HG03460 (cell line): Measurements from ENCODE around the gene VAC14.
"Not testable (repeated sequence)": the region's sequence is repeated elsewhere in the genome, so short reads cannot be mapped to it uniquely, and the experiment has no call there.

Experiments
- ATAC-seq: cut with Tn5 transposase; IDR thresholded peaks from one replicate; pipeline ENCODE4 v1.9.1; 2021; ENCODE audit not compliant: unreplicated experiment

Gene VAC14

GRCh38 chr16:70800781-70801480 lies at the start of gene VAC14:
Gene VAC14, minus strand, starts transcription at chr16:70801158. Its CDS starts 258 bp downstream, at chr16:70800900.
- peak; percentile 97 for ATAC-seq

DNA sequence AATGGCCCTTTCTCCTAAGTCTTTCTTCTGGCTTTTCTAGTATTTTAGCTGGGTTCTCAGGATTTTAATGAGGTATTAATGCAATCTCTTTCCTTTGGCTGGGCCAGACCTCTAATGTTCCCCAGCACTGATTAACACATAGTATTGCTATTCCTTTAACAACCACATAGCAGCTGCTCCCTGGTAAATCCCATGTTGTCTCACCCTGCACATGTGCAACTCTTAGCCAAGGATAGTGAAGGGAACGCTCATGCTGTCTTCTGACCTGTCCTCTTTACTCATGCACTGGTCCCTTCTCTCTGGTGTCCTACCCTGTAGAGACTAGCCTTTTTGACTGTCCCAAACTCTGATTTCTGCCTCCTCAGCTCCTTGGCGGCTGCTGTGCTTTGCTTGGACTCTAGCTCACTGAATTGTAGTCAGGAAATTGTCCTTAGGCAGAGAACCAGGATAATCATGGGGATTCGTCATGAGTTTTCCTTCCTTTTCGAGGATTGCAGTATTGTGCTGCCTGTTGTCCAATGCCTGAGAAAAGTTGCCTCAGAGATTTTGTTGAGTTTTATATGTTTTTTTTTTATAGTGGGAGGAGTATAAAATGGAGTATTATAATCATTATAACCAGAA lies 22.6 kb upstream of the VAC14 start:
- not testable (repeated sequence) for ATAC-seq

DNA sequence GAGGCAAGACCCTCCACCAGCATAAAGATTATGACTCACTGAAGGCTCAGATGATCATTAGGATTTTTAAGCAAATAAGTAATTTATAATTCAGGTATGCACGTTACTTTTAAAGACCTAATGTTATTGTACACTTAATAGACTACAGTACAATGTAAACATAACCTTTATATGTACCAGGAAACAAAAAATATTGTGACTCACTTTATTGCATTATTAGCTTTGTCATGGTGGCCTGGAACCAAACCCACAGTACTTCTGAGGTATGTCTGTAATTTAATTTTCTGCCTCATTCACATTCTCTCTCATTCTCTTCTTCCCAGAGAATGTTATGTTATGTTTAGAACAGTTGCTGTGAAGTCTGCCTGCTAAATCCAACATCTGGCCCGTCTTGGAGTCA lies 21.8 kb upstream of the VAC14 start:
- ATAC-seq = not testable (repeated sequence)

DNA sequence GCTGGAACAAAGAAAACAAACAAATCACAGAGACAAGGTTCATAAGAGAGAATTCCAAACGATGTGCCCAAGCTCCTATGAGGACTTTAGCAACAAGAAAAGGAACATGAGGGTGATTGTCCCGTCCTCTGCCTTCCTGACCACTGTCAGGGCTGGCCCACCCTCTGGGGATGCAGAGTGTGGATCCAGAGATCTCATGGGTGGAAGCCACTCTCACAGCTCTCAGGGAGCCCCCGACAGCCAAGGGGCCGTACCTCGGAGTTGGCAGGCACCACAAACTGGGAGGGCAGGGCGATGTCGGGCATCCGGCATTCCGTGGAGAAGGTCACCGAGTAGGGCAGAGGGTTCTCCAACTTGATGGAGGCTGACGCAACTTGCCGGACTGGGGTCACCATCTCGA lies 17.1 kb upstream of the VAC14 start:
- ATAC-seq = not testable (repeated sequence)

GRCh38 chr16:70809392-70810060 lies 8.6 kb upstream of the VAC14 start:
- ATAC-seq = no peak

DNA sequence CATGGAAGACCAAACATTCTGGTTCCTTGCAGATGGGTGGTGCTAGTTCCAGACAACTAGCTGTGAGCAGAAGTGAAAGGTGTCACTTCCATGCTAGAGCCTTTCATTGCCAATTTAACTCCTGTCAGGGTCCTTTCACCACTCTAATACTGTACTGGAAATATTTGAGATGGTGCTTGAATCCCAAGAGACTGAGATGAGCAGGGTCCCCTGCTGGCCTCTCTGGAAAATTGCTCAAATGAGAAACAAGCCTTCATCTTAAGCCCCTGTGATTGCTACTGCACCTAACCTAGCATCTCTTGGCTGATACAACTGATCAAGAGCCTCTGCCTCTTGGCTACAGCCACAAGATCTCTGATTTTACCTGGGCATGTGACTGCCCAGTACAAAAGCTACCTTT lies 7.4 kb upstream of the VAC14 start:
- ATAC-seq = no peak

DNA sequence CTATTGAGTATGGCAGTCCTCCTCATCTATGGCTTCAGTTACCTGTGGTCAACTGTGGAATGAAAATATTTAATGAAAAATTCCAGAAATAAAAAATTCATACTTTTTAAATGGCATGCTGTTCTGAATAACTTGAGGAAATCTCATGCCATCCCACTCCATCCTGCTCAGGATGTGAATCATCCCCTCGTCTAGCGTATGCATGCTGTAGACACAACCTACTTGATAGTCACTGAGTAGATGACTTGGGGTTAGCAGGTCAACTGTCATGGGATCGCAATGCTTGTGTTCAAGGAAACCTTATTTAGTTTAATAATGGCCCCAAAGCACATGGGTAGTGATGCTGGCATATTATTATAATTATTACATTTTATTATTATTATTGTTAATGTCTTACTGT lies 4.8 kb upstream of the VAC14 start:
- no peak for ATAC-seq

- ATAC-seq = no peak
Measured at GRCh38 chr16:70805380-70805779, 4.4 kb upstream of the VAC14 start.

GRCh38 chr16:70804734-70805169 lies 3.8 kb upstream of the VAC14 start:
- no peak for ATAC-seq

DNA sequence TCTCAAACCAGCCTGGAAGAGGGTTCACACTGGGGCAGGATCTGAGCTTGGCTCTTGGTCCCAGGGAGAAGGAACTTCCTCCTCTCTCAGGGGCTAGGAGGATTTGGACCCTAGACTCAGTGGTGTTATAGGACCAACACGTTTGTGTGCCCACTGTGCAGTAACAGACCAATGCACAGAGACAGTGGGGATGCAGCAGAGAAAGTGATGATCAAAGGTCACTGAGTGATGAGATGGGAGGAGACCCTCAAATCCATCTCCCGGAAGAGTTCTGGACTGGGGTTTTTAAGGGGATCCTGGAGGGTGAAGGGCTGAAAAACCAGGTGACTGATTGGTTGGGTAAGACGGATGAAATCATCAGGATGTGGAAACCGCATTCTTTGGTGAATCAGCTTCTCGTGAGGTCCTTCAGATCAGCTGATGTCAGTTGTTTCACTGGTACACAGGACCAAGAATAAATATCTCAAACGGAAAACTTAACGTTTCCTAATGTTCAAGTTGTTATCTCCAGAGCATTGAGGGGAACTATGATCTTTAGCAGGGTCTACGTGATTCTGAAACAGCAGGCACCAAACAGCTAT lies 3.3 kb upstream of the VAC14 start:
- no peak for ATAC-seq

GRCh38 chr16:70803319-70803718 lies 2.4 kb upstream of the VAC14 start:
- no peak for ATAC-seq

DNA sequence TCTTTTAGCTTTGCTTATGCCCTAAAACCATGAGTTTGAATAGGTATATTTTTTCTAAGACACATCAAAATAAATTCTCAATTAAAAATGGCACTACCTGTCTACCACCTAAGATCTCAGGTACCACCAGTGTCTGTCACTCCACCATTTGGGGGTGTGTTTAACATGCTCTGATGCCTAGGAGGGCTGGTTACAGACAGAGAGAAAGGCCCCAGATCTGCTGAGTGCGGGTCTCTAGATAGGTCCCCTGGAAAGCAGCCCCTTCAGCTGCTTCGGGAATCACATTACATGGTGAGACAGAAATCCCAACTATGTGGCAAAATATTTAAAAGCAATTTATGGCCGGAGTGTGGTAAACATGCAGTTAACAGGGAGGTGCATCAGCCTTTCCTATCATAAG lies 653 bp upstream of the VAC14 start:
- ATAC-seq = no peak

- peak; percentile 5 for ATAC-seq
Measured at GRCh38 chr16:70800311-70800710, 647 bp downstream of the VAC14 start.

DNA sequence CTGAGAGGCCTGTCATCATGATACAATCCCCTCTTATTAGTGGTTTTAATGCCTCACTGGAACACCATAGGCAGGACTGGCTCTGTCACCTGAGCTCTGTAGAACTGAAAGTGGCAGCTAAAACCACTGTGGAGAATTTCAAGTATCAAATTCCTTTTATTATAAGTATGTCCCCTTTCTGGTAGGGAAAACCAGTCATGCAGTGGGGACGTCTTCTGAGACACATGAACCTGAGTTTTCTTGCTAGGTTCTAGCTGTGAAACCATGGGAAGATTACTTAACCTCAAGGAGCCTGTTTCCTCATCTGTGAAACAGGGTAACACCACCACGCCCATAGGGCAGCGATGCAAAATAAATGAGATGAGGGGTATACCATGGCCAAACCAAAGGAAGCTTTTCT lies 4.7 kb downstream of the VAC14 start:
- ATAC-seq = no peak

- ATAC-seq = no peak
Measured at GRCh38 chr16:70795296-70795912, 5.6 kb downstream of the VAC14 start.

DNA sequence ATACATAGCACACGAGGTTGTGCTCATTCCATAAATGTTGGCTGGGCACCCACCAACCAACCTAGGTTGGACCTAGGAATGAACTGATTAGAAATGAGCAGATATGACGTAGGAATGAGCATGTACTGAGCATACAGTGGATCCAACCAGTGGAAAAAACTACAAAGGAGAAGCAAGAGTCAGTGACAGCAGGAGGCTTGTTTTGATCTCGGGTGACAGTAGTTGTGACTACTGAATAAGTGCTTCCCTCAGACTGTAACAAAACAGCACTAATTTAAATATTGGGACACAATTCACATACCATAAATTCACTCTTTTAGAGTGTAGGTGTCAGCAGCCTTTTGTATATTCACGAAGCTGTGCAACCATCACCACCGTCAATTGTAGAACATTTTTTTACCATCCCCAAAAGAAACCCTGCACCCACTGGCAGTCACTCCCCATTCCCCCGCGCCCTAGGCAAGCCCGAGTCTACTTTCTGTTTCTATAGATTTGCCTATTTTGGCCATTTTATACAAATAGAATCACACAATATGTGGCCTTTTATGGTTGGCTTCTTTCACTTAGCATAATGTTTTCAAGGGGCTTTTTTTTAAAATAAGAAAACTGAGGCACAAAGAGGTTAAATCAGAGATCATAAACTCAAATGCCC lies 7.0 kb downstream of the VAC14 start:
- peak; percentile 61 for ATAC-seq

- no peak for ATAC-seq
Measured at GRCh38 chr16:70790815-70791214, 10.1 kb downstream of the VAC14 start.

- no peak for ATAC-seq
Measured at GRCh38 chr16:70789595-70790447, 11.1 kb downstream of the VAC14 start.

GRCh38 chr16:70788668-70789594 lies 12.0 kb downstream of the VAC14 start:
- no peak for ATAC-seq
